ENCODE data around the gene DET1. TPM values are rescaled to one million over a fixed set of nuclear protein-coding genes. Genes with fewer than 3 reads are reported as not detected.
"Not testable (repeated sequence)": the region's sequence is repeated elsewhere in the genome, so short reads cannot be mapped to it uniquely, and the experiment has no call there.

DET1 gene
- total RNA-seq, 1 donor from 2014 or later, result 14.7 TPM

- H3K4me1 Mint-ChIP-seq, result peaks cover 11% of the 10 kb centered on the region
- H3K27ac Mint-ChIP-seq, result no peak overlapping the region
- DNase-seq (ENCODE audit: low spot score in 2 of 2, unreplicated experiment in 2 of 2), result no peak
- TF ChIP-seq, protein P1, sequence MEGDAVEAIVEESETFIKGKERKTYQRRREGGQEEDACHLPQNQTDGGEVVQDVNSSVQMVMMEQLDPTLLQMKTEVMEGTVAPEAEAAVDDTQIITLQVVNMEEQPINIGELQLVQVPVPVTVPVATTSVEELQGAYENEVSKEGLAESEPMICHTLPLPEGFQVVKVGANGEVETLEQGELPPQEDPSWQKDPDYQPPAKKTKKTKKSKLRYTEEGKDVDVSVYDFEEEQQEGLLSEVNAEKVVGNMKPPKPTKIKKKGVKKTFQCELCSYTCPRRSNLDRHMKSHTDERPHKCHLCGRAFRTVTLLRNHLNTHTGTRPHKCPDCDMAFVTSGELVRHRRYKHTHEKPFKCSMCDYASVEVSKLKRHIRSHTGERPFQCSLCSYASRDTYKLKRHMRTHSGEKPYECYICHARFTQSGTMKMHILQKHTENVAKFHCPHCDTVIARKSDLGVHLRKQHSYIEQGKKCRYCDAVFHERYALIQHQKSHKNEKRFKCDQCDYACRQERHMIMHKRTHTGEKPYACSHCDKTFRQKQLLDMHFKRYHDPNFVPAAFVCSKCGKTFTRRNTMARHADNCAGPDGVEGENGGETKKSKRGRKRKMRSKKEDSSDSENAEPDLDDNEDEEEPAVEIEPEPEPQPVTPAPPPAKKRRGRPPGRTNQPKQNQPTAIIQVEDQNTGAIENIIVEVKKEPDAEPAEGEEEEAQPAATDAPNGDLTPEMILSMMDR (IDR thresholded peaks at IDR 0.05; ENCODE audit: unreplicated experiment), result no peak
- no peaks in the 10 kb centered on the region for H3K36me3 Mint-ChIP-seq
- no peak overlapping the region for H3K4me3 Mint-ChIP-seq
- H3K27me3 Mint-ChIP-seq (ENCODE audit: low read depth), result peaks cover 15% of the 10 kb centered on the region
- no peaks in the 10 kb centered on the region for H3K9me3 Mint-ChIP-seq
Measured at GRCh38 chr15:88568589-88568988, 22.1 kb upstream of the DET1 start.

DNA sequence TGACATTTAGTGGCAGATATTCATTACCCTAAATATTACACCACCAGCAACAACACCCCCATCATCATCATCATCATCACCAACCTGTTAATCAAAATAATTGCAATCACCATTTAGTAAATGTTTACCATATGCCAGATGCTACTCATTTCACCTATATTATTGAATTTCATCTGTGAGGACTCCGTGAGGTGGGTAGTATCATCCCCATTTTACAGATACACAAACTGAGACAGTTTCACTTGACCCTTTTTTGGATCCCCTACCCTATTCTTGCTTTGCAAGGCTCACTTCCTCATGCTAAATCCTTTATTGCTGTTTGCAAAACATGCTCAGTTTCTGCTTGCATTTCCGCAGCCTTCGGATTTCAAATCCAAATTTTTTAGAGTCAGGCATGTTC is 18.3 kb upstream of the DET1 start:
- Mint-ChIP-seq H3K27me3 (ENCODE audit: low read depth) (peaks cover 14% of the 10 kb centered on the region), H3K9me3 (peaks cover 19% of the 10 kb centered on the region), H3K27ac (no peak overlapping the region), H3K36me3 (no peaks in the 10 kb centered on the region), H3K4me3 (no peak overlapping the region), H3K4me1 (no peaks in the 10 kb centered on the region)
- TF ChIP-seq, protein P1 (IDR thresholded peaks at IDR 0.05; ENCODE audit: unreplicated experiment), result no peak
- DNase-seq (ENCODE audit: low spot score in 2 of 2, unreplicated experiment in 2 of 2), result no peak

- TF ChIP-seq, protein P1 (IDR thresholded peaks at IDR 0.05; ENCODE audit: unreplicated experiment), result no peak
- Mint-ChIP-seq H3K4me1 (no peaks in the 10 kb centered on the region), H3K9me3 (peaks cover 23% of the 10 kb centered on the region), H3K27me3 (ENCODE audit: low read depth) (peaks cover 12% of the 10 kb centered on the region), H3K4me3 (no peak overlapping the region), H3K36me3 (no peaks in the 10 kb centered on the region), H3K27ac (no peak overlapping the region)
- DNase-seq (ENCODE audit: low spot score in 2 of 2, unreplicated experiment in 2 of 2), result no peak
Measured at GRCh38 chr15:88563638-88564037, 17.2 kb upstream of the DET1 start.

- H3K27ac Mint-ChIP-seq; H3K4me3 Mint-ChIP-seq; H3K27me3 Mint-ChIP-seq (ENCODE audit: low read depth); H3K4me1 Mint-ChIP-seq; H3K36me3 Mint-ChIP-seq; DNase-seq (ENCODE audit: low spot score in 2 of 2, unreplicated experiment in 2 of 2): not testable (repeated sequence)
- H3K9me3 Mint-ChIP-seq, result peaks cover 32% of the 10 kb centered on the region
Measured at GRCh38 chr15:88559565-88559964, 13.1 kb upstream of the DET1 start.

DNA sequence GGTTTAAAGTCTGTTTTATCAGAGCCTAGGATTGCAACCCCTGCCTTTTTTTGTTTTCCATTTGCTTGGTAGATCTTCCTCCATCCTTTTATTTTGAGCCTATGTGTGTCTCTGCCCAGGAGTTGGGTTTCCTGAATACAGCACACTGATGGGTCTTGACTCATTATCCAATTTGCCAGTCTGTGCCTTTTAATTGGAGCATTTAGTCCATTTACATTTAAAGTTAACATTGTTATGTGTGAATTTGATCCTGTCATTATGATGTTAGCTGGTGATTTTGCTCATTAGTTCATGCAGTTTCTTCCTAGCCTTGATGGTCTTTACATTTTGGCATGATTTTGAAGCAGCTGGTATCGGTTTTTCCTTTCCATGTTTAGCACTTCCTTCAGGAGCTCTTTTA is 11.5 kb upstream of the DET1 start:
- not testable (repeated sequence) for H3K27me3 Mint-ChIP-seq (ENCODE audit: low read depth); H3K4me1 Mint-ChIP-seq; DNase-seq (ENCODE audit: low spot score in 2 of 2, unreplicated experiment in 2 of 2); H3K4me3 Mint-ChIP-seq; H3K36me3 Mint-ChIP-seq; H3K27ac Mint-ChIP-seq
- peaks cover 32% of the 10 kb centered on the region for H3K9me3 Mint-ChIP-seq

DNA sequence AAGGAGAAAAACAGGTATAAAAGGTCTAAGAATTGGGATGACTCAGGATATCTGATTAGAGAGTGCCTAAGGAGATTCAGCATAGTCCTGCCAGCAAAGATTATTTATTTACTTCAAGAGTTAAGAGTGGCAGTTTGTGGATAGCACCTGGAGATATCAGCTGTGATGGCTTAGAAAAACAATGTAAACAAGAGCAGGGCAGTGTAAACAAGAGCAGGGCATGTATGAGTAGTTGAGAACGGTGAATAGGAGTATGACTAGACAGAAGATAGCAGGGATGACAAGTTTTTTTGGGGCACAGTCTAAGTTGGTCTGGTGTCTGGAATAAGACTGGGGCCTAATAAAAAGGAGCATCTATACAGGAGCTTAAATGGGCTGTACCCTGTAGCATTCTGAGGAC is 1.5 kb upstream of the DET1 start:
- not testable (repeated sequence) for H3K4me3 Mint-ChIP-seq; H3K36me3 Mint-ChIP-seq; H3K9me3 Mint-ChIP-seq; DNase-seq (ENCODE audit: low spot score in 2 of 2, unreplicated experiment in 2 of 2); H3K27me3 Mint-ChIP-seq (ENCODE audit: low read depth); H3K27ac Mint-ChIP-seq
- H3K4me1 Mint-ChIP-seq, result peaks cover 24% of the 10 kb centered on the region

GRCh38 chr15:88545578-88546247 is 768 bp downstream of the DET1 start:
- H3K4me1 Mint-ChIP-seq, result peaks cover 44% of the 10 kb centered on the region
- H3K27me3 Mint-ChIP-seq (ENCODE audit: low read depth); DNase-seq (ENCODE audit: low spot score in 2 of 2, unreplicated experiment in 2 of 2); H3K9me3 Mint-ChIP-seq; H3K36me3 Mint-ChIP-seq: not testable (repeated sequence)
- peak overlapping the region; percentile 80 for H3K4me3 Mint-ChIP-seq
- peak overlapping the region; percentile 92 for H3K27ac Mint-ChIP-seq
